Lower lobe of right lung (tissue), 2 donors: ENCODE results near the gene CTXND1. TPM values are rescaled to one million over a fixed set of nuclear protein-coding genes. Genes with fewer than 3 reads are reported as not detected.

Experiments
- ATAC-seq, 2 donors: fragments of 200-7000 bp; cut with Tn5 transposase; one replicate each; pipeline ENCODE4 v1.9.1; 2020 to 2022; ENCODE audit warnings: mild to moderate bottlenecking in 2 of 2, moderate library complexity in 2 of 2
- DNase-seq: peaks from one replicate; pipeline ENCODE4 v3.0.0-alpha.2; 2020
- H3K27ac ChIP-seq: fragments of 200-600 bp; one replicate; pipeline ENCODE4 v1.8.0; 2022
- H3K27me3 ChIP-seq: fragments of 200-600 bp; one replicate; pipeline ENCODE4 v1.8.0; 2022; ENCODE audit warnings: low read depth
- H3K36me3 ChIP-seq: fragments of 200-600 bp; one replicate; pipeline ENCODE4 v1.8.0; 2022; ENCODE audit warnings: mild to moderate bottlenecking
- H3K4me1 ChIP-seq: fragments of 200-600 bp; one replicate; pipeline ENCODE4 v1.8.0; 2022
- H3K4me3 ChIP-seq: fragments of 200-600 bp; one replicate; pipeline ENCODE4 v1.8.0; 2022; ENCODE audit warnings: mild to moderate bottlenecking
- H3K9me3 ChIP-seq: fragments of 200-600 bp; one replicate; pipeline ENCODE4 v1.8.0; 2022
- intact Hi-C: fragments of 100-400 bp; cut with DNase I; formaldehyde crosslinking; loops from one replicate; pipeline ENCODE4 v1.11.0; 2022
- total RNA-seq: library from RNA; stranded (reverse); fragmentation: NEBNext Ultra II Directional; extraction: Animal tissue kit (Norgen Biotek cat#: 25700); gene quantifications from one replicate; pipeline ENCODE4 v1.2.1, GENCODE V29; 2021
- TF ChIP-seq, protein P1 (sequence below): fragments of 200-600 bp; IDR thresholded peaks from one replicate; pipeline ENCODE4 v1.8.0; 2022; ENCODE audit warnings: antibody characterized with exemption, mild to moderate bottlenecking
- donor health status: DM: no; HTN: yes; CAD: no; lungs with severe emphysema.

Gene CTXND1
- total RNA-seq, 1 donor from 2014 or later, result 1.8 TPM

DNA sequence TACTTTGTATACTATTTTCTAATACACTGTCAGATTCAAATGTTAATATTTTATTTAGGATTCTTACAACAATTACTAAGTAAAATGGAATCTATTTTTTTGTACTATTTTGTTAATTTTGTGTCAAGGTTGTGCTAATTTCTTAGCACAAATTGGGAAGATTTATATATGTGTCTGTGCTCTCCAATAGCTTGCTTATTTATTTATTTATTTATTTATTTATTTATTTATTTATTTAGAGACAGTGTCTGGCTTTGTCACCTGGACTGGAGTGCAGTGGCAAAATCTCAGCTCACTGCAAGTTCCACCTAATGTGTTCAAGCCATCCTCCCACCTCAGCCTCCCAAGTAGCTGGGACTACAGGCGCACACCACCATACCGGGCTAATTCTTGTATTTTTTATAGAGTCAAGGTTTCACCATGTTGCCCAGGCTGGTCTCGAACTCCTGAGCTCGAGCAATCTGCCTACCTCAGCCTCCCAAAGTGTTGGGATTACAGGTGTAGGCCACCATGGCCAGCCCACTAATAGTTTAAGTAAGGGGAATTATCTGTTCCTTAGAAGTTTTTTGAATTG, 34.6 kb downstream of the CTXND1 start:
- no peak overlapping the region for H3K27ac ChIP-seq
- H3K27me3 ChIP-seq, result no peaks in the 10 kb centered on the region
- intact Hi-C loops, result no loop called here
- H3K4me3 ChIP-seq, result no peak overlapping the region
- no peak for DNase-seq
- TF ChIP-seq, protein P1, sequence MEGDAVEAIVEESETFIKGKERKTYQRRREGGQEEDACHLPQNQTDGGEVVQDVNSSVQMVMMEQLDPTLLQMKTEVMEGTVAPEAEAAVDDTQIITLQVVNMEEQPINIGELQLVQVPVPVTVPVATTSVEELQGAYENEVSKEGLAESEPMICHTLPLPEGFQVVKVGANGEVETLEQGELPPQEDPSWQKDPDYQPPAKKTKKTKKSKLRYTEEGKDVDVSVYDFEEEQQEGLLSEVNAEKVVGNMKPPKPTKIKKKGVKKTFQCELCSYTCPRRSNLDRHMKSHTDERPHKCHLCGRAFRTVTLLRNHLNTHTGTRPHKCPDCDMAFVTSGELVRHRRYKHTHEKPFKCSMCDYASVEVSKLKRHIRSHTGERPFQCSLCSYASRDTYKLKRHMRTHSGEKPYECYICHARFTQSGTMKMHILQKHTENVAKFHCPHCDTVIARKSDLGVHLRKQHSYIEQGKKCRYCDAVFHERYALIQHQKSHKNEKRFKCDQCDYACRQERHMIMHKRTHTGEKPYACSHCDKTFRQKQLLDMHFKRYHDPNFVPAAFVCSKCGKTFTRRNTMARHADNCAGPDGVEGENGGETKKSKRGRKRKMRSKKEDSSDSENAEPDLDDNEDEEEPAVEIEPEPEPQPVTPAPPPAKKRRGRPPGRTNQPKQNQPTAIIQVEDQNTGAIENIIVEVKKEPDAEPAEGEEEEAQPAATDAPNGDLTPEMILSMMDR, result no peak
- ATAC-seq, result no peak
- H3K4me1 ChIP-seq, result no peaks in the 10 kb centered on the region
- H3K36me3 ChIP-seq, result no peaks in the 10 kb centered on the region
- H3K9me3 ChIP-seq, result no peaks in the 10 kb centered on the region

DNA sequence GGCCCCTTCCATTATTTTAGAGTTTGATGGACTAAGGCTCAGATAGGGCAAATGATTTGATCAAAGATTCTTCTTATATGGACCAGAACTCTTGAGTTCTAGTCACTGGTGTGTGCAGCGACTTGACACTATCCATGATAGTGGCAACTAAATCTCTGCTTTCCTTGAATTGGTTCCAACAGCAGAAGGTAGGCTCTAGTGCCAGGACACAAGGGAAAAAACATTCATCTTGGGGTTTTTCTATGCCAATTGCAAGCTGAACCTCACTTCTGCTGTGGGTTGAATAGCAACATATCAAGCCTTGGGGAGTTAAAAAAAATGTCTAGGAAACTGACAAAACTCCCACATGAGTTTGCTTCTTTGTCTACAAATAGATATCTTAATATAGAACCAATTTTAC, 35.1 kb downstream of the CTXND1 start:
- Histone ChIP-seq H3K9me3 (no peaks in the 10 kb centered on the region), H3K4me1 (no peaks in the 10 kb centered on the region), H3K36me3 (no peaks in the 10 kb centered on the region), H3K4me3 (no peak overlapping the region), H3K27ac (no peak overlapping the region), H3K27me3 (no peaks in the 10 kb centered on the region)
- TF ChIP-seq, protein P1, result no peak
- ATAC-seq (no peak), DNase-seq (no peak)
- intact Hi-C loops, result no loop called here

DNA sequence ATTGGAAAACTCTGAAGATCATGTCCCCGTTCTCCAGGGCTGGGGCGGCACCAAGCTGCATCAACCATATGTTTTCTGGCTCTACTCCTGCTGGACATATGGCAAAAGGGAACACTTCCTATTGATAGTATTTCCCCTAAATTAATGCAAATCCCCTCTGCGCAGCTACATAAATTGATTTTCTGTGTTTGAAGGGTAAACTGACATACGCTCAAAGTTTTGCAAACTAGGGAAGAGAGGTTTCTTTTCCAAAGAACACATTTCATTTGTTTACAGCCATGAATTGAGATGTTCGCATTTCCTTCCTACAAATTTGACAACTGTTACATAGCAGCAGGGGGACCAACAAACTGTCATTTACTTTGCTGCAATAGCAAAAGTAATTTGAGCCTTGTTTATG, 35.9 kb downstream of the CTXND1 start:
- H3K9me3 ChIP-seq, result no peaks in the 10 kb centered on the region
- DNase-seq (no peak), ATAC-seq (no peak)
- H3K27ac ChIP-seq, result no peak overlapping the region
- intact Hi-C loops, result no loop called here
- H3K4me3 ChIP-seq, result no peak overlapping the region
- TF ChIP-seq, protein P1, result no peak
- no peaks in the 10 kb centered on the region for H3K27me3 ChIP-seq
- no peaks in the 10 kb centered on the region for H3K36me3 ChIP-seq
- H3K4me1 ChIP-seq, result no peaks in the 10 kb centered on the region

DNA sequence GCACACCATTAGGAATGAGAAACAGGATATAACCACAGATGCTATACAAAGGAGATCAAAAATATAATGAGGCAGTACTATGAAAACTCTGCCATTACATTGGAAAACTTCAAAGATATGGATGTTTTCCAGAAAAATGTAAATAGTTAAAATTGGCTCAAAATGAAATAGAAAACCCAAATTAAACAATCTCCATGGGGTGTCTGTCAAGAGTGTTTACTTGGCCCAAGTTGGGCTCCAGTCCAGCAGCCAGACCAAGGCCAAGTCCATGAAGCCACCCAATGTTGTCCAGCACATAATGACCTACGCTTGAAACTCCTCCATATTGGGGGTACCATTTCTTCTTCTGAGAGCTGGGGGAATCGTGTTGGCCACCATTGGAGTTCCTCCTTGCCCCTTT, 37.1 kb downstream of the CTXND1 start:
- no peaks in the 10 kb centered on the region for H3K9me3 ChIP-seq
- no peaks in the 10 kb centered on the region for H3K36me3 ChIP-seq
- DNase-seq (no peak), ATAC-seq (no peak)
- TF ChIP-seq, protein P1, result no peak
- H3K27me3 ChIP-seq, result no peaks in the 10 kb centered on the region
- no peak overlapping the region for H3K4me3 ChIP-seq
- H3K27ac ChIP-seq, result no peak overlapping the region
- intact Hi-C loops, result no loop called here
- no peaks in the 10 kb centered on the region for H3K4me1 ChIP-seq

DNA sequence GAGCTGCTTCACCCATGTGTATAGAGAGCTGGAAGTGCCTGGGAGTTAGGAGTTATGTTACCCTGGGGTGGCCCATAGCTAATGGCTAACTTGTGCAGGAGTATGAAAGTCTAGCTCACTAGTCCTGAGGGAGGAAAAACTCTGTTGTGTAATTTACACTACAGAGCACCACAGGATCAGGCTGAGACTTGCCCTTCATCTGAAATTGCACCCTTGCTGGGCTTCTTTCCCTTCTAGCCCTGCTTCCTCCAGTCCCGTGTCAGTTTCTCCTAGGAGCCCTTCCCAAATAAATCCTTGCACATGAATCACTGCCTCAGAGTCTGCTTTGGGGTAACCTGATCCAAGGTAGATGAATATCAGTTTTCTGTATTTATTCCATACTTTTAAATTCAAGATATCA, 40.0 kb downstream of the CTXND1 start:
- Histone ChIP-seq H3K9me3 (no peaks in the 10 kb centered on the region), H3K4me3 (no peak overlapping the region), H3K36me3 (no peaks in the 10 kb centered on the region), H3K4me1 (no peaks in the 10 kb centered on the region), H3K27ac (no peak overlapping the region), H3K27me3 (no peaks in the 10 kb centered on the region)
- TF ChIP-seq, protein P1, result no peak
- intact Hi-C loops, result no loop called here
- no peak for ATAC-seq
- DNase-seq, result no peak
